Neuronal stem cell (in vitro differentiated cells): ENCODE results near the gene ROR1.

Experiments used
- DNase-seq: peaks from one replicate; pipeline ENCODE4 v3.0.0-alpha.2; 2013; ENCODE audit warnings: low spot score
- H2AFZ ChIP-seq: one replicate; pipeline ENCODE4 v1.6.1; 2013; ENCODE audit warnings: mild to moderate bottlenecking, low read length, inconsistent platforms
- H2AK5ac ChIP-seq: 2 replicates; pipeline ENCODE4 v1.6.1; 2013; ENCODE audit warnings: low read depth, mild to moderate bottlenecking, inconsistent platforms, low read length, moderate library complexity, mixed read lengths
- H2BK120ac ChIP-seq: 2 replicates; pipeline ENCODE4 v1.6.1; 2013; ENCODE audit warnings: low read depth, mild to moderate bottlenecking, inconsistent platforms, low read length, moderate library complexity, mixed read lengths
- H2BK12ac ChIP-seq: one replicate; pipeline ENCODE4 v1.6.1; 2013; ENCODE audit warnings: low read length, inconsistent platforms
- H2BK15ac ChIP-seq: 2 replicates; pipeline ENCODE4 v1.6.1; 2013; ENCODE audit warnings: mild to moderate bottlenecking, low read length, inconsistent platforms, mixed read lengths
- H2BK5ac ChIP-seq: one replicate; pipeline ENCODE4 v1.6.1; 2013; ENCODE audit warnings: inconsistent platforms, mild to moderate bottlenecking, low read length, moderate library complexity
- H3K14ac ChIP-seq: one replicate; pipeline ENCODE4 v1.6.1; 2013; ENCODE audit warnings: low read length, inconsistent platforms
- H3K18ac ChIP-seq: 2 replicates; pipeline ENCODE4 v1.6.1; 2013; ENCODE audit warnings: low read length, inconsistent platforms
- H3K23ac ChIP-seq: 2 replicates; pipeline ENCODE4 v1.6.1; 2013; ENCODE audit warnings: low read depth, mild to moderate bottlenecking, mixed read lengths, low read length, inconsistent platforms; ENCODE audit not compliant: poor library complexity
- H3K27ac ChIP-seq: replicated peaks from 3 replicates; pipeline ENCODE4 v1.5.1; 2013; ENCODE audit warnings: low read length, inconsistent platforms
- H3K27me3 ChIP-seq, 3 experiments: 2 replicates each; pipeline ENCODE4 v1.6.1; 2013; ENCODE audit warnings: low read length in 3 of 3, mild to moderate bottlenecking in 2 of 3, inconsistent platforms in 1 of 3, low read depth in 1 of 3, mixed read lengths in 1 of 3, moderate library complexity in 1 of 3; ENCODE audit not compliant: control insufficient read depth in 3 of 3, insufficient read depth in 3 of 3
- H3K36me3 ChIP-seq, 2 donors: replicated peaks in 1 of 2; 2 replicates each; pipeline ENCODE4 v1.6.1; 2013; ENCODE audit warnings: low read length in 2 of 2; ENCODE audit not compliant: control insufficient read depth in 2 of 2, insufficient read depth in 2 of 2
- H3K4ac ChIP-seq: 2 replicates; pipeline ENCODE4 v1.6.1; 2013; ENCODE audit warnings: inconsistent platforms, mild to moderate bottlenecking, low read length, moderate library complexity
- H3K4me1 ChIP-seq, 2 donors: 1 replicate in 1 of 2; 2 replicates in 1 of 2; pipeline ENCODE4 v1.6.1; 2013; ENCODE audit warnings: low read length in 2 of 2, low read depth in 1 of 2; ENCODE audit not compliant: control insufficient read depth in 2 of 2, insufficient read depth in 1 of 2
- H3K4me2 ChIP-seq: one replicate; pipeline ENCODE4 v1.6.1; 2013; ENCODE audit warnings: mild to moderate bottlenecking, low read length, inconsistent platforms; ENCODE audit not compliant: insufficient read depth, poor library complexity, severe bottlenecking
- H3K4me3 ChIP-seq, 2 donors: 2 replicates each; pipeline ENCODE4 v1.5.1; 2013; ENCODE audit warnings: low read length in 2 of 2, mild to moderate bottlenecking in 2 of 2, inconsistent platforms in 1 of 2, moderate library complexity in 1 of 2
- H3K79me1 ChIP-seq: one replicate; pipeline ENCODE4 v1.6.1; 2013; ENCODE audit warnings: low read depth, mild to moderate bottlenecking, inconsistent platforms, low read length, moderate library complexity
- H3K9ac ChIP-seq: one replicate; pipeline ENCODE4 v1.6.1; 2013; ENCODE audit warnings: mild to moderate bottlenecking, low read depth, low read length, inconsistent platforms; ENCODE audit not compliant: poor library complexity
- H3K9me3 ChIP-seq, 2 donors: replicated peaks in 1 of 2; 2 replicates each; pipeline versions ENCODE3 to v1.6.1; 2013; ENCODE audit warnings: low read length in 2 of 2, mild to moderate bottlenecking in 2 of 2, inconsistent platforms in 1 of 2, low read depth in 1 of 2, mixed read lengths in 1 of 2, moderate library complexity in 1 of 2; ENCODE audit not compliant: control insufficient read depth in 2 of 2, insufficient read depth in 1 of 2
- H4K8ac ChIP-seq: one replicate; pipeline ENCODE4 v1.6.1; 2013; ENCODE audit warnings: low read depth, mild to moderate bottlenecking, inconsistent platforms, low read length, moderate library complexity
- H4K91ac ChIP-seq: one replicate; pipeline ENCODE4 v1.6.1; 2013; ENCODE audit warnings: low read length, low read depth, mild to moderate bottlenecking, inconsistent platforms; ENCODE audit not compliant: poor library complexity
- WGBS, 2 donors: extraction: QIAGEN DNeasy Blood & Tissue Kit; methylation state at CpG; one replicate each; pipeline ENCODE4 v1.1.7; 2013; ENCODE audit warnings: missing lambda C conversion rate in 2 of 2, mixed read lengths in 1 of 2; ENCODE audit not compliant: insufficient read length in 2 of 2, insufficient replicate concordance in 1 of 2; ENCODE audit errors: extremely low coverage in 2 of 2; 5-methylcytosine and 5-hydroxymethylcytosine counted together

Gene ROR1

DNA sequence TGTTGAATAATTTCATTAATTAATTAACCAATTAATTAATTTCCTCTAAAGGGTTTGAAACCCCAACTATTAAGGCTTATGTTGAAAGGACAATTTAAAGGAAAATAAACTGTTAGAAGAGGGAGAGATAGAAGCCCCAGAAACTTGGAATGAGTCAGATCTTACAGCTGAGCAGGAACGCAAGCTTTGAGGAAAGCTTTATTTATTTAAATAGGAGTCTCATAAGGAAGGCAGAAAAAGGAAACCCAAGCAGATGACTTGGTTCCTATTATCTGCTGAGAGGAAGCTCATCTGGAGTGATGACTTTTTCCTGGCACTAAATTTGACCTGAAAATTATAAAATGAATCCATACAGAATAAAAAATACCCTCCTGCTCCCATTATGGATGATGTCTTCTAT is 105.1 kb downstream of the ROR1 start:
- no CpG with 5 or more reads among the region's 1 CpG for WGBS, 2 donors
- H3K14ac ChIP-seq = no peak overlapping the region
- H3K36me3 ChIP-seq = no peaks in the 10 kb centered on the region
- H3K4me3 ChIP-seq = no peak overlapping the region
- no peaks in the 10 kb centered on the region for H3K9me3 ChIP-seq
- H3K9ac ChIP-seq = no peak overlapping the region
- H3K27me3 ChIP-seq = no peaks in the 10 kb centered on the region
- no peak overlapping the region for H2BK120ac ChIP-seq
- H3K4me1 ChIP-seq = peaks cover 0 to 4% of the 10 kb centered on the region in 2 donors
- no peak overlapping the region for H3K4me2 ChIP-seq
- H3K18ac ChIP-seq = no peak overlapping the region
- H2BK5ac ChIP-seq = no peak overlapping the region
- H3K23ac ChIP-seq = no peak overlapping the region
- H4K8ac ChIP-seq = no peak overlapping the region
- no peak overlapping the region for H2AFZ ChIP-seq
- H3K79me1 ChIP-seq = no peaks in the 10 kb centered on the region
- no peak overlapping the region for H2BK12ac ChIP-seq
- DNase-seq = no peak
- no peak overlapping the region for H3K27ac ChIP-seq
- no peak overlapping the region for H4K91ac ChIP-seq
- no peak overlapping the region for H2BK15ac ChIP-seq
- H3K4ac ChIP-seq = no peak overlapping the region
- H2AK5ac ChIP-seq = no peak overlapping the region

- H3K4ac ChIP-seq = no peak overlapping the region
- no peak overlapping the region for H2AFZ ChIP-seq
- H3K18ac ChIP-seq = no peak overlapping the region
- no peaks in the 10 kb centered on the region for H3K79me1 ChIP-seq
- no peak overlapping the region for H3K27ac ChIP-seq
- H2BK15ac ChIP-seq = no peak overlapping the region
- H3K4me1 ChIP-seq = peaks cover 4 to 11% of the 10 kb centered on the region in 2 donors
- H3K14ac ChIP-seq = no peak overlapping the region
- no peak overlapping the region for H3K4me3 ChIP-seq
- no peak for DNase-seq
- no peak overlapping the region for H3K9ac ChIP-seq
- no peak overlapping the region for H3K23ac ChIP-seq
- no peak overlapping the region for H2BK12ac ChIP-seq
- H3K27me3 ChIP-seq = no peaks in the 10 kb centered on the region
- H3K9me3 ChIP-seq = no peaks in the 10 kb centered on the region
- H2BK120ac ChIP-seq = no peak overlapping the region
- WGBS, 2 donors = no CpG with 5 or more reads among the region's 1 CpG
- H2AK5ac ChIP-seq = no peak overlapping the region
- no peaks in the 10 kb centered on the region for H3K36me3 ChIP-seq
- no peak overlapping the region for H4K8ac ChIP-seq
- H2BK5ac ChIP-seq = no peak overlapping the region
- H4K91ac ChIP-seq = no peak overlapping the region
- H3K4me2 ChIP-seq = no peak overlapping the region
Observed at GRCh38 chr1:63880958-63881576, 107.2 kb downstream of the ROR1 start.

- no CpG with 5 or more reads among the region's 4 CpGs for WGBS, 2 donors
Observed at GRCh38 chr1:63882048-63882704, 108.4 kb downstream of the ROR1 start.

GRCh38 chr1:63883494-63884235 is 109.8 kb downstream of the ROR1 start:
- Histone ChIP-seq H3K4me1 (peaks cover 4 to 11% of the 10 kb centered on the region in 2 donors), H2BK12ac (no peak overlapping the region), H3K27me3 (no peaks in the 10 kb centered on the region), H3K27ac (no peak overlapping the region), H3K36me3 (no peaks in the 10 kb centered on the region), H3K4ac (no peak overlapping the region), H3K14ac (no peak overlapping the region), H3K4me2 (no peak overlapping the region), H3K9me3 (no peaks in the 10 kb centered on the region), H3K4me3 (no peak overlapping the region), H2BK15ac (no peak overlapping the region), H3K23ac (no peak overlapping the region), H4K8ac (no peak overlapping the region), H3K9ac (no peak overlapping the region), H2AK5ac (no peak overlapping the region), H2BK5ac (no peak overlapping the region), H4K91ac (no peak overlapping the region), H2AFZ (no peak overlapping the region), H3K18ac (no peak overlapping the region), H2BK120ac (no peak overlapping the region), H3K79me1 (no peaks in the 10 kb centered on the region)
- DNase-seq = no peak
- no CpG with 5 or more reads among the region's 6 CpGs for WGBS, 2 donors

More at GRCh38 chr1:63882048-63882704, 108.4 kb downstream of the ROR1 start:
- no peak overlapping the region for H2BK5ac ChIP-seq
- no peak overlapping the region for H2BK120ac ChIP-seq
- no peaks in the 10 kb centered on the region for H3K79me1 ChIP-seq
- no peaks in the 10 kb centered on the region for H3K9me3 ChIP-seq
- DNase-seq = no peak
- no peak overlapping the region for H3K23ac ChIP-seq
- H4K91ac ChIP-seq = no peak overlapping the region
- no peak overlapping the region for H3K4me3 ChIP-seq
- no peak overlapping the region for H2BK15ac ChIP-seq
- no peak overlapping the region for H3K4ac ChIP-seq
- no peak overlapping the region for H3K9ac ChIP-seq
- no peak overlapping the region for H3K4me2 ChIP-seq
- no peak overlapping the region for H2AK5ac ChIP-seq
- no peak overlapping the region for H3K27ac ChIP-seq
- H3K14ac ChIP-seq = no peak overlapping the region
- H3K36me3 ChIP-seq = no peaks in the 10 kb centered on the region
- H4K8ac ChIP-seq = no peak overlapping the region
- no peaks in the 10 kb centered on the region for H3K27me3 ChIP-seq
- no peak overlapping the region for H2BK12ac ChIP-seq
- H3K4me1 ChIP-seq = peaks cover 4 to 11% of the 10 kb centered on the region in 2 donors
- H2AFZ ChIP-seq = no peak overlapping the region
- no peak overlapping the region for H3K18ac ChIP-seq
